GM21526 (cell line): ENCODE data around the gene RCSD1.

Experiments
- ATAC-seq: cut with Tn5 transposase; IDR thresholded peaks from one replicate; pipeline ENCODE4 v1.9.1; 2021; ENCODE audit warnings: moderate library complexity; ENCODE audit not compliant: unreplicated experiment, low FRiP score

Gene RCSD1

GRCh38 chr1:167683226-167683625, 53.2 kb downstream of the RCSD1 start:
- no peak for ATAC-seq

- no peak for ATAC-seq
Measured at GRCh38 chr1:167683641-167684502, 53.8 kb downstream of the RCSD1 start.

GRCh38 chr1:167685844-167686243, 55.8 kb downstream of the RCSD1 start:
- no peak for ATAC-seq

GRCh38 chr1:167687919-167688519, 58.0 kb downstream of the RCSD1 start:
- no peak for ATAC-seq

GRCh38 chr1:167689567-167689920, 59.5 kb downstream of the RCSD1 start:
- ATAC-seq, result no peak

GRCh38 chr1:167690053-167690452, 60.0 kb downstream of the RCSD1 start:
- no peak for ATAC-seq

GRCh38 chr1:167693425-167694045, 63.5 kb downstream of the RCSD1 start:
- no peak for ATAC-seq

- ATAC-seq, result no peak
Measured at GRCh38 chr1:167694691-167695090, 64.7 kb downstream of the RCSD1 start.

- no peak for ATAC-seq
Measured at GRCh38 chr1:167695147-167695546, 65.1 kb downstream of the RCSD1 start.

GRCh38 chr1:167695756-167696561, 65.9 kb downstream of the RCSD1 start:
- ATAC-seq, result no peak

- ATAC-seq, result no peak
Measured at GRCh38 chr1:167697667-167698141, 67.7 kb downstream of the RCSD1 start.

- ATAC-seq, result no peak
Measured at GRCh38 chr1:167698313-167698712, 68.3 kb downstream of the RCSD1 start.

GRCh38 chr1:167701510-167701909, 71.5 kb downstream of the RCSD1 start:
- no peak for ATAC-seq

- ATAC-seq, result no peak
Measured at GRCh38 chr1:167703557-167703956, 73.5 kb downstream of the RCSD1 start.

GRCh38 chr1:167704715-167705114, 74.7 kb downstream of the RCSD1 start:
- no peak for ATAC-seq

- no peak for ATAC-seq
Measured at GRCh38 chr1:167705250-167705649, 75.2 kb downstream of the RCSD1 start.

GRCh38 chr1:167706363-167706762, 76.3 kb downstream of the RCSD1 start:
- ATAC-seq, result no peak

- peak; percentile 40 for ATAC-seq
Measured at GRCh38 chr1:167706931-167707877, 77.2 kb downstream of the RCSD1 start.

- no peak for ATAC-seq
Measured at GRCh38 chr1:167707942-167708341, 77.9 kb downstream of the RCSD1 start.

GRCh38 chr1:167708940-167709389, 78.9 kb downstream of the RCSD1 start:
- peak; percentile 40 for ATAC-seq
